Uterus (tissue), 2 donors: ENCODE data around the gene LTBP1.

ENCODE experiments used
- POLR2A ChIP-seq, 2 donors: fragments of 450-650 bp; IDR thresholded peaks; one replicate each; pipeline ENCODE4 v1.6.1; 2016; ENCODE audit warnings: antibody characterized with exemption in 2 of 2, mild to moderate bottlenecking in 1 of 2, moderate library complexity in 1 of 2
- TF ChIP-seq, protein P1 (sequence below), 4 experiments: fragments of 200-600 bp in 2 of 4; fragments of 450-650 bp in 2 of 4; sonication (generic) in 2 of 4; IDR thresholded peaks; one replicate each; pipeline ENCODE4 v1.5.1; 2016 to 2019; ENCODE audit warnings: antibody characterized with exemption in 4 of 4, mild to moderate bottlenecking in 2 of 4, moderate library complexity in 1 of 4

DNA sequence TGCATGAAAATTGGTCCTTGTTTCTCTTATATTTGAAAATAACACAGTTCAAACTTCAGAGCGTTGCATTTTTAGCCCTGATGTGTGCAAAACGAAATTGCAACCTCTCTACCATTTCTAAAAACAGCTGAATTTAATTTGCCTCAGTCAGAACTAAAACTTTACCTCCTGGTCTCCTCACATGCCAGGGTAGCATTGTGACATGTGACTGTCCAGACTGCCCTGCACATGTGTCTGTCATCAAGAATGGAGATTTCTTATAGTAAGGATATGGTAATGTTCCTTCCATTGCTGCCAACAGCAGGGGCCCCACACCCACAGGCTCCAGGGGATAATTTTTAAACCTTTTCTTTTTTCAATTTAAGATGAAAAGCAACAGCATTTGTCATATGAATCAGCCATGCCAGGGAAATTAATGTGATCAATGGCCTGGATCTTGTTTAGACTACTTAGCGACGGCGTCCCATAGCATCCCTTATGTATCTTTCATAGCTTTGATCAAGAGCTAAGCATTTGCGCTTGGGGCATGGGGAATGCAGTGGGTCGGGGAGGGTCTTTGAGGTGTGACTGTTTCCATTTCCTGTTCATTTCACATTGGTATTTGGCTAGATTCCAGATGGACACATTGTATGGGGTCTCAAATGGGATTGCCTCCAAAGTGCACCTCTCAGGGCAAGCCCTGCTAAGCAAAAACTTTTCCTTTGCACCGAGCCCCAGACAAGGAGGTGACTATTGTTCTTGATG, 437.3 kb downstream of the LTBP1 start:
- TF ChIP-seq, protein P1, sequence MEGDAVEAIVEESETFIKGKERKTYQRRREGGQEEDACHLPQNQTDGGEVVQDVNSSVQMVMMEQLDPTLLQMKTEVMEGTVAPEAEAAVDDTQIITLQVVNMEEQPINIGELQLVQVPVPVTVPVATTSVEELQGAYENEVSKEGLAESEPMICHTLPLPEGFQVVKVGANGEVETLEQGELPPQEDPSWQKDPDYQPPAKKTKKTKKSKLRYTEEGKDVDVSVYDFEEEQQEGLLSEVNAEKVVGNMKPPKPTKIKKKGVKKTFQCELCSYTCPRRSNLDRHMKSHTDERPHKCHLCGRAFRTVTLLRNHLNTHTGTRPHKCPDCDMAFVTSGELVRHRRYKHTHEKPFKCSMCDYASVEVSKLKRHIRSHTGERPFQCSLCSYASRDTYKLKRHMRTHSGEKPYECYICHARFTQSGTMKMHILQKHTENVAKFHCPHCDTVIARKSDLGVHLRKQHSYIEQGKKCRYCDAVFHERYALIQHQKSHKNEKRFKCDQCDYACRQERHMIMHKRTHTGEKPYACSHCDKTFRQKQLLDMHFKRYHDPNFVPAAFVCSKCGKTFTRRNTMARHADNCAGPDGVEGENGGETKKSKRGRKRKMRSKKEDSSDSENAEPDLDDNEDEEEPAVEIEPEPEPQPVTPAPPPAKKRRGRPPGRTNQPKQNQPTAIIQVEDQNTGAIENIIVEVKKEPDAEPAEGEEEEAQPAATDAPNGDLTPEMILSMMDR (IDR thresholded peaks at IDR 0.05) = no peak
- TF ChIP-seq POLR2A (IDR thresholded peaks at IDR 0.05) = no peak
